ENCODE data around the gene CNTFR.
"Not testable (repeated sequence)": the region's sequence is repeated elsewhere in the genome, so short reads cannot be mapped to it uniquely, and the experiment has no call there.

The CNTFR gene

GRCh38 chr9:34589636-34590380 lies at the start of gene CNTFR:
CNTFR (minus strand) TSS chr9:34589724; CDS start chr9:34568981, 20,743 bp downstream.
- DNase-seq = no peak

GRCh38 chr9:34639322-34639721 lies 49.8 kb upstream of the CNTFR start:
- not testable (repeated sequence) for DNase-seq

- DNase-seq = no peak
Observed at GRCh38 chr9:34638138-34638445, 48.6 kb upstream of the CNTFR start.

GRCh38 chr9:34637356-34638137 lies 48.0 kb upstream of the CNTFR start, which contains the start of gene SIGMAR1:
SIGMAR1 (minus strand) TSS chr9:34637787; CDS start chr9:34637697, 90 bp downstream.
- DNase-seq = peak; percentile 95

GRCh38 chr9:34636791-34637355 lies 47.3 kb upstream of the CNTFR start:
- peak; percentile 22 for DNase-seq

GRCh38 chr9:34635556-34635955 lies 46.0 kb upstream of the CNTFR start:
- no peak for DNase-seq

GRCh38 chr9:34634551-34635248 lies 45.2 kb upstream of the CNTFR start:
- no peak for DNase-seq

- peak; percentile 67 for DNase-seq
Observed at GRCh38 chr9:34633851-34634550, 44.5 kb upstream of the CNTFR start.

GRCh38 chr9:34633166-34633565 lies 43.6 kb upstream of the CNTFR start:
- no peak for DNase-seq

- no peak for DNase-seq
Observed at GRCh38 chr9:34630402-34631154, 41.1 kb upstream of the CNTFR start.

- no peak for DNase-seq
Observed at GRCh38 chr9:34629491-34629808, 39.9 kb upstream of the CNTFR start.

- DNase-seq = peak; percentile 67
Observed at GRCh38 chr9:34628656-34629490, 39.3 kb upstream of the CNTFR start, which contains the start of gene ARID3C. ARID3C (minus strand) TSS chr9:34629066; CDS start chr9:34628014, 1,052 bp downstream.

GRCh38 chr9:34627716-34628655 lies 38.5 kb upstream of the CNTFR start:
- DNase-seq = no peak

GRCh38 chr9:34625186-34625486 lies 35.6 kb upstream of the CNTFR start:
- no peak for DNase-seq

GRCh38 chr9:34624475-34625185 lies 35.1 kb upstream of the CNTFR start:
- no peak for DNase-seq

GRCh38 chr9:34623374-34624235 lies 34.1 kb upstream of the CNTFR start:
- no peak for DNase-seq

GRCh38 chr9:34620061-34620994 lies 30.8 kb upstream of the CNTFR start, which contains the start of gene DCTN3:
DCTN3 (minus strand) TSS chr9:34620495; CDS start chr9:34620464, 31 bp downstream.
- DNase-seq = peak; percentile 94

Data from RPMI8226 (cell line).